PC-9 (cell line): ENCODE results near the gene RBMS1. TPM values are rescaled to one million over a fixed set of nuclear protein-coding genes. Genes with fewer than 3 reads are reported as not detected.
A peak's percentile ranks its signal among the peaks of the same experiment; 100 is the strongest.

Experiments used
- BruUV-seq: library from RNA; stranded (reverse); fragments of 400-500 nt; replicated peaks from 2 replicates; lab custom pipeline; 2021; lab: Mats Ljungman, UMichigan
- CTCF ChIA-PET: fragments of 300-600 bp; sonication (Branson Sonifier 250); formaldehyde crosslinking; loops from one replicate; lab custom pipeline; 2022; ENCODE audit warnings: antibody characterized with exemption; lab: Charles Lee
- POLR2A ChIA-PET: fragments of 300-600 bp; sonication (Branson Sonifier 250); formaldehyde crosslinking; loops from one replicate; lab custom pipeline; 2022; ENCODE audit warnings: antibody characterized with exemption; ENCODE audit not compliant: unreplicated experiment; lab: Charles Lee
- DNase-seq, 2 experiments: peaks; one replicate each; pipeline versions ENCODE4 v3.0.0 to v3.0.0-alpha.2; 2015 to 2022; ENCODE audit warnings: mixed read lengths in 1 of 2
- H2AFZ ChIP-seq: fragments of 200-600 bp; sonication (generic); 2 replicates; pipeline ENCODE4 v1.8.1; 2017; ENCODE audit warnings: antibody characterized with exemption
- H3F3A ChIP-seq: fragments of 200-600 bp; sonication (generic); 2 replicates; pipeline ENCODE4 v1.8.1; 2017; ENCODE audit warnings: antibody characterized with exemption, mild to moderate bottlenecking, low read depth; ENCODE audit not compliant: insufficient read depth
- H3K27ac ChIP-seq: fragments of 200-600 bp; sonication (generic); 2 replicates; pipeline ENCODE4 v1.6.1; 2016; ENCODE audit warnings: mixed run types
- H3K27me3 ChIP-seq: fragments of 200-600 bp; sonication (generic); 2 replicates; pipeline ENCODE4 v1.6.1; 2016; ENCODE audit warnings: low read depth, mixed run types; ENCODE audit not compliant: insufficient read depth
- H3K36me3 ChIP-seq: fragments of 200-600 bp; sonication (generic); 2 replicates; pipeline ENCODE4 v1.6.1; 2016; ENCODE audit warnings: low read depth, mixed run types
- H3K4me1 ChIP-seq: fragments of 200-600 bp; sonication (generic); replicated peaks from 2 replicates; pipeline ENCODE4 v1.6.1; 2016; ENCODE audit warnings: mixed run types; ENCODE audit not compliant: insufficient read depth
- H3K4me2 ChIP-seq: fragments of 200-600 bp; sonication (generic); 2 replicates; pipeline ENCODE4 v1.6.1; 2017; ENCODE audit warnings: mixed run types
- H3K4me3 ChIP-seq: fragments of 200-600 bp; sonication (generic); 2 replicates; pipeline ENCODE4 v1.6.1; 2016; ENCODE audit warnings: mixed run types
- H3K79me2 ChIP-seq: fragments of 200-600 bp; sonication (generic); 2 replicates; pipeline ENCODE4 v1.6.1; 2017; ENCODE audit warnings: low read depth, mixed run types
- H3K9me2 ChIP-seq: fragments of 200-600 bp; sonication (generic); 2 replicates; pipeline ENCODE4 v1.8.1; 2017; ENCODE audit warnings: mild to moderate bottlenecking; ENCODE audit not compliant: insufficient read depth
- H3K9me3 ChIP-seq: fragments of 200-600 bp; sonication (generic); 2 replicates; pipeline ENCODE4 v1.8.1; 2016; ENCODE audit warnings: low read depth; ENCODE audit not compliant: insufficient read depth
- H4K20me1 ChIP-seq: fragments of 200-600 bp; sonication (generic); 2 replicates; pipeline ENCODE4 v1.8.1; 2017; ENCODE audit not compliant: insufficient read depth
- CTCF ChIP-seq: fragments of 200-600 bp; sonication (generic); conservative IDR thresholded peaks from 2 replicates; pipeline ENCODE4 v1.6.1; 2017; ENCODE audit warnings: mixed run types, antibody characterized with exemption, mild to moderate bottlenecking, moderate library complexity
- EZH2 ChIP-seq: fragments of 200-600 bp; sonication (generic); IDR thresholded peaks from 2 replicates; pipeline ENCODE4 v1.8.0; 2017; ENCODE audit warnings: antibody characterized with exemption, low read depth
- intact Hi-C: fragments of 100-400 bp; cut with micrococcal nuclease; formaldehyde crosslinking; loops from one replicate; pipeline ENCODE4 v1.10.0; 2022; ENCODE audit not compliant: unreplicated experiment
- total RNA-seq: library from RNA; stranded (reverse); gene quantifications from 2 replicates; pipeline ENCODE4 v1.2.3, GENCODE V29; 2021

RBMS1 gene
- total RNA-seq, 1 experiment from 2014 or later, result 65.1 TPM

DNA sequence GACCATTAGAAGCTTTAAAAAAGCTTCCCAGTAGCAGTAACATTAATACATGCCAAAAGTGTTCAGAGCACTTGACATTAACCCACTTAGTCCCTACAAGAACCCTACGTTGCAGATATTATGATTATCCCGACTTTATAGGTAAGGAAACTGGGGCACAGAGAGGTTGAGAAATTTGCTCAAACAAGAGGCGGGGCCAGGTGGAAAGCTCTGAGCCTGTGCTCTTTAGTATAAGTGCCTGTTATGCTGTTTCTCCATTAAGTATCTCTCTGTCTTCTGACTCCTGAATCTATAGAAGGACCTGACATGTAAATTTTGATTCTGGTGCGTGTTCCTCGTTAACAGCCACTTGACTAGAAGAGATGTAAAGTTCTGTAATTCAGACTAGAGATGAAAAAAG is 139.8 kb downstream of the RBMS1 start:
- CTCF ChIA-PET, result no interaction called here
- BruUV-seq, result no TSS peak
- H4K20me1 ChIP-seq, result no peaks in the 10 kb centered on the region

DNA sequence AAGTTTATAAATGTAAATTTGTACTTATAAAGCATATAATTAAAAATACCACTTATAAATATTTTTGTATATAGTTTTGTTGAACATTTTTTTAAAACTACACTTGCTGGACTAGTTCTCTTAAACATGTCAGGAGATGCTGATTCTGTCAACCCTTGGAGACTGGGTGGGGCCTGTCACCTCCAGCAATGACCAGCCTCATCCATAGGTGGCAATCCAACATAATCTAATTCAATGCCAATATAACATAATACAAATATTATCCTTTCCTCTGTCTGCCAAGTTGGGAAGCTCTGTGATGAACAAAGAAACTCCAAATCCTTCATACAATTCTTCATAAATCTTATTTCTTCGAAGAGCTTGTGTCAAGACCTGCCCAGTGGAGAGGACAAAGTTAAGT is 140.4 kb downstream of the RBMS1 start:
- H2AFZ ChIP-seq, result no peak overlapping the region
- POLR2A ChIA-PET, result no interaction called here
- no peak for DNase-seq
- peaks cover 20% of the 10 kb centered on the region; the same call in 1 of the 2 replicates for H3F3A ChIP-seq
- intact Hi-C loops, result loop anchor here (10.0 kb wide), 1 partner anchor 52 kb away; no protein-coding TSS in a partner anchor
- BruUV-seq, result no TSS peak
- H3K9me3 ChIP-seq, result no peaks in the 10 kb centered on the region
- H3K36me3 ChIP-seq, result no peaks in the 10 kb centered on the region
- H3K4me3 ChIP-seq, result no peak overlapping the region
- H3K4me2 ChIP-seq, result no peak overlapping the region
- no peak overlapping the region for H3K27ac ChIP-seq
- TF ChIP-seq EZH2, result no peak
- TF ChIP-seq CTCF, result peak; percentile 40; the same call in 1 of the 2 replicates
- CTCF ChIA-PET, result no interaction called here
- no peaks in the 10 kb centered on the region for H3K9me2 ChIP-seq
- H3K27me3 ChIP-seq, result no peaks in the 10 kb centered on the region
- H4K20me1 ChIP-seq, result no peaks in the 10 kb centered on the region
- peaks cover 86% of the 10 kb centered on the region for H3K79me2 ChIP-seq
- H3K4me1 ChIP-seq, result peaks cover 43% of the 10 kb centered on the region

More for the DNA sequence above, 139.8 kb downstream of the RBMS1 start:
- Histone ChIP-seq H3K79me2 (peaks cover 83% of the 10 kb centered on the region), H3K4me3 (no peak overlapping the region), H2AFZ (no peak overlapping the region), H3K4me1 (peaks cover 43% of the 10 kb centered on the region), H3K4me2 (no peak overlapping the region), H3K9me3 (no peaks in the 10 kb centered on the region), H3K27me3 (no peaks in the 10 kb centered on the region), H3K36me3 (no peaks in the 10 kb centered on the region), H3K27ac (no peak overlapping the region), H3K9me2 (no peaks in the 10 kb centered on the region), H3F3A (peaks cover 20% of the 10 kb centered on the region; the same call in 1 of the 2 replicates)
- DNase-seq, result no peak
- intact Hi-C loops, result loop anchor here (10.0 kb wide), 1 partner anchor 51 kb away; no protein-coding TSS in a partner anchor
- POLR2A ChIA-PET, result no interaction called here
- TF ChIP-seq EZH2, result no peak
- TF ChIP-seq CTCF, result no peak

DNA sequence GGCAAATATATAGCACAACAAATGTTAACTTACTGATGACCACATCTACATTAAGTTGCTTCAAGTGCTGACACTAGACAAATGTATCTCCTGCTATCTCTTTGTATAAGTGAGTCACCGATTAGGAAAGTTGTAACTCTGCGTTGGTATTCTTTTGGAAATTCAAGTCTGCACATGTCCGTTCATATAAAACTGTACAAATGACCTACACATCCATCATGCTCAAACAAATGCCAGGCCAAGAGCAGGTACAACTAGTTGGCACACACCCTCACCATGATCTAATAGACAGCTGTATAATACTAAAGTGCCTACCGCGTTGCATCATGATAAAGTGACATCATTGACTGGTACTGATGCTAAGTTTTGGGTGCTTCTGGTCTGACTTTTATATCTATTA is 141.1 kb downstream of the RBMS1 start:
- Histone ChIP-seq H3K4me2 (no peak overlapping the region; the same call in 1 of the 2 replicates), H3K27me3 (no peaks in the 10 kb centered on the region), H2AFZ (no peak overlapping the region), H3K4me1 (peaks cover 43% of the 10 kb centered on the region), H3K27ac (peak overlapping the region; percentile 41), H3K79me2 (peaks cover 86% of the 10 kb centered on the region), H4K20me1 (no peaks in the 10 kb centered on the region), H3K4me3 (no peak overlapping the region), H3K36me3 (no peaks in the 10 kb centered on the region), H3K9me3 (no peaks in the 10 kb centered on the region), H3K9me2 (no peaks in the 10 kb centered on the region), H3F3A (peaks cover 20% of the 10 kb centered on the region; the same call in 1 of the 2 replicates)
- POLR2A ChIA-PET, result no interaction called here
- TF ChIP-seq CTCF, result no peak
- no peak for TF ChIP-seq EZH2
- BruUV-seq, result no TSS peak
- intact Hi-C loops, result loop anchor here (10.0 kb wide), 1 partner anchor 52 kb away; no protein-coding TSS in a partner anchor
- no peak for DNase-seq
- CTCF ChIA-PET, result no interaction called here
